ENCODE data around the gene ABCB6.

The ABCB6 gene

DNA sequence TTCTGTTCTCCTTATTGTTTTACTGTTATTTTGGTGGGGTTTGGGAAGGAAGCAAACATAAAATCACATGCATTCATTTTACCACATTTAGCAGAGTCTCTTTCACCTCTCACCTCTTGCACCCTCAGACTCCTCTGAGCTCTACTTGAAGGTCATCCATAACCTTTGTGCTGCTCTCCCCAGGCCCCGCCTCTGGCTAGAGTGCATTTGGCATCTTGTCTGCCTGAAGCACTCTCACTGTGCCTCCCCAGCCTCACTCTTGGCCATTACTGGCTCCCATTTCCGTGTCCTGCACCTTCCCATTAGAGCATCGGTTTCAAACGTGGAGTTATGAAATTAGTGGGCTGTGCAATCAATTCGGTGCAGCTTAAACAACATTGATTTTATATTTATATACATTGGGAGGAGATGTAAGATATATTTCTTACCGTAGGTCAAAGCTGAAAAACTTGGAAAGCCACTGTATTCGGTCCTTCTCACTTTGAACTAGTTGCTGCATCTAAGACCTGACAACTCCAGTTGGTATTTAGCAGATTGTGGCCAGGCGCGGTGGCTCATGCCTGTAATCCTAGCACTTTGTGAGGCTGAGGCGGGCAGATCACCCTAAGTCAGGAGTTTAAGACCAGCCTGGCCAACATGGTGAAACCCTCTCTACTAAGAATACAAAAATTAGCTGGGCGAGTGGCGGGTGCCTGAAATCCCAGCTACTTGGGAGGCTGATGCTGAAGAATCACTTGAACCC lies 19.1 kb downstream of the ABCB6 start:
- TF ChIP-seq ARNTL (CRISPR knock-in tag; IDR thresholded peaks at IDR 0.05; ENCODE audit: borderline replicate concordance, low read depth), result no peak
- TF ChIP-seq ZNF565 (CRISPR knock-in tag; conservative IDR thresholded peaks at IDR 0.05; ENCODE audit: low read depth), result no peak
- TF ChIP-seq ZNF8 (CRISPR knock-in tag; IDR thresholded peaks at IDR 0.05), result no peak
- TF ChIP-seq, protein P1, sequence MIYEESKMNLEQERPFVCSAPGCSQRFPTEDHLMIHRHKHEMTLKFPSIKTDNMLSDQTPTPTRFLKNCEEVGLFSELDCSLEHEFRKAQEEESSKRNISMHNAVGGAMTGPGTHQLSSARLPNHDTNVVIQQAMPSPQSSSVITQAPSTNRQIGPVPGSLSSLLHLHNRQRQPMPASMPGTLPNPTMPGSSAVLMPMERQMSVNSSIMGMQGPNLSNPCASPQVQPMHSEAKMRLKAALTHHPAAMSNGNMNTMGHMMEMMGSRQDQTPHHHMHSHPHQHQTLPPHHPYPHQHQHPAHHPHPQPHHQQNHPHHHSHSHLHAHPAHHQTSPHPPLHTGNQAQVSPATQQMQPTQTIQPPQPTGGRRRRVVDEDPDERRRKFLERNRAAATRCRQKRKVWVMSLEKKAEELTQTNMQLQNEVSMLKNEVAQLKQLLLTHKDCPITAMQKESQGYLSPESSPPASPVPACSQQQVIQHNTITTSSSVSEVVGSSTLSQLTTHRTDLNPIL (CRISPR knock-in tag; IDR thresholded peaks at IDR 0.05; ENCODE audit: low read depth), result no peak
- no peak for TF ChIP-seq TOX (CRISPR knock-in tag; IDR thresholded peaks at IDR 0.05; ENCODE audit: borderline replicate concordance)
- TF ChIP-seq, protein P2, sequence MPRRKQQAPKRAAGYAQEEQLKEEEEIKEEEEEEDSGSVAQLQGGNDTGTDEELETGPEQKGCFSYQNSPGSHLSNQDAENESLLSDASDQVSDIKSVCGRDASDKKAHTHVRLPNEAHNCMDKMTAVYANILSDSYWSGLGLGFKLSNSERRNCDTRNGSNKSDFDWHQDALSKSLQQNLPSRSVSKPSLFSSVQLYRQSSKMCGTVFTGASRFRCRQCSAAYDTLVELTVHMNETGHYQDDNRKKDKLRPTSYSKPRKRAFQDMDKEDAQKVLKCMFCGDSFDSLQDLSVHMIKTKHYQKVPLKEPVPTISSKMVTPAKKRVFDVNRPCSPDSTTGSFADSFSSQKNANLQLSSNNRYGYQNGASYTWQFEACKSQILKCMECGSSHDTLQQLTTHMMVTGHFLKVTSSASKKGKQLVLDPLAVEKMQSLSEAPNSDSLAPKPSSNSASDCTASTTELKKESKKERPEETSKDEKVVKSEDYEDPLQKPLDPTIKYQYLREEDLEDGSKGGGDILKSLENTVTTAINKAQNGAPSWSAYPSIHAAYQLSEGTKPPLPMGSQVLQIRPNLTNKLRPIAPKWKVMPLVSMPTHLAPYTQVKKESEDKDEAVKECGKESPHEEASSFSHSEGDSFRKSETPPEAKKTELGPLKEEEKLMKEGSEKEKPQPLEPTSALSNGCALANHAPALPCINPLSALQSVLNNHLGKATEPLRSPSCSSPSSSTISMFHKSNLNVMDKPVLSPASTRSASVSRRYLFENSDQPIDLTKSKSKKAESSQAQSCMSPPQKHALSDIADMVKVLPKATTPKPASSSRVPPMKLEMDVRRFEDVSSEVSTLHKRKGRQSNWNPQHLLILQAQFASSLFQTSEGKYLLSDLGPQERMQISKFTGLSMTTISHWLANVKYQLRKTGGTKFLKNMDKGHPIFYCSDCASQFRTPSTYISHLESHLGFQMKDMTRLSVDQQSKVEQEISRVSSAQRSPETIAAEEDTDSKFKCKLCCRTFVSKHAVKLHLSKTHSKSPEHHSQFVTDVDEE (CRISPR knock-in tag; IDR thresholded peaks at IDR 0.05), result no peak
- ATAC-seq, result no peak

DNA sequence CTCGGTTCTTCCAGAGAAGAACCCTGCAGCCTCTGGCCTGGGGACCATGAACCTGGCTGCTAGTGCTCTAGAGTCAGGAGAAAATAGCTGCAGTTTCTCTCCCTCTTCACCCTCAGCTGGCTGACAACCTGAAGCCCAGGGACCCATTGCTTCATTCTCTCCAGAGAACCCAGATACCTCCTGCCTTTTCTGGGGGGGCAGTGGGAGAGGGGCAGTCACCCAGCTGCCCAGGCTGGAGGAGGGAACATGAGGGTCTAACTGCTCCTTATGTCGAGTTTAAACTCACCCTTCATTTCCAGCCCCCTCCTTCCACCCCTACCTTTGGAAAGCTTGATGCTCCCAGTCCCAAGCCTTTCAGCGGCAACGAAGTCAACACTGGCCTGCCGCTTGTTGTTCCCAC lies 19.8 kb downstream of the ABCB6 start:
- ATAC-seq, result no peak
- TF ChIP-seq, protein P1 (CRISPR knock-in tag; IDR thresholded peaks at IDR 0.05; ENCODE audit: low read depth), result no peak
- TF ChIP-seq ZFP3 (CRISPR knock-in tag; IDR thresholded peaks at IDR 0.05) (no peak), TCF4 (CRISPR knock-in tag; IDR thresholded peaks at IDR 0.05; ENCODE audit: borderline replicate concordance) (no peak), ESRRG (CRISPR knock-in tag; IDR thresholded peaks at IDR 0.05) (no peak), SNAI2 (CRISPR knock-in tag; IDR thresholded peaks at IDR 0.05) (no peak), ZFP30 (CRISPR knock-in tag; IDR thresholded peaks at IDR 0.05) (no peak), ZNF70 (CRISPR knock-in tag; IDR thresholded peaks at IDR 0.05) (no peak), ISL1 (CRISPR knock-in tag; IDR thresholded peaks at IDR 0.05) (no peak), ARNTL (CRISPR knock-in tag; IDR thresholded peaks at IDR 0.05; ENCODE audit: borderline replicate concordance, low read depth) (no peak), ZC3H10 (CRISPR knock-in tag; IDR thresholded peaks at IDR 0.05) (no peak), TOX (CRISPR knock-in tag; IDR thresholded peaks at IDR 0.05; ENCODE audit: borderline replicate concordance) (no peak), OSR1 (CRISPR knock-in tag; IDR thresholded peaks at IDR 0.05) (no peak), PPARA (CRISPR knock-in tag; IDR thresholded peaks at IDR 0.05; ENCODE audit: borderline replicate concordance) (no peak), RARB (CRISPR knock-in tag; IDR thresholded peaks at IDR 0.05) (no peak), CSDC2 (CRISPR knock-in tag; IDR thresholded peaks at IDR 0.05) (no peak), GLIS3 (CRISPR knock-in tag; IDR thresholded peaks at IDR 0.05) (no peak)
- TF ChIP-seq, protein P3, sequence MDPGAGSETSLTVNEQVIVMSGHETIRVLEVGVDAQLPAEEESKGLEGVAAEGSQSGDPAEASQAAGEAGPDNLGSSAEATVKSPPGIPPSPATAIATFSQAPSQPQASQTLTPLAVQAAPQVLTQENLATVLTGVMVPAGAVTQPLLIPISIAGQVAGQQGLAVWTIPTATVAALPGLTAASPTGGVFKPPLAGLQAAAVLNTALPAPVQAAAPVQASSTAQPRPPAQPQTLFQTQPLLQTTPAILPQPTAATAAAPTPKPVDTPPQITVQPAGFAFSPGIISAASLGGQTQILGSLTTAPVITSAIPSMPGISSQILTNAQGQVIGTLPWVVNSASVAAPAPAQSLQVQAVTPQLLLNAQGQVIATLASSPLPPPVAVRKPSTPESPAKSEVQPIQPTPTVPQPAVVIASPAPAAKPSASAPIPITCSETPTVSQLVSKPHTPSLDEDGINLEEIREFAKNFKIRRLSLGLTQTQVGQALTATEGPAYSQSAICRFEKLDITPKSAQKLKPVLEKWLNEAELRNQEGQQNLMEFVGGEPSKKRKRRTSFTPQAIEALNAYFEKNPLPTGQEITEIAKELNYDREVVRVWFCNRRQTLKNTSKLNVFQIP (CRISPR knock-in tag; IDR thresholded peaks at IDR 0.05; ENCODE audit: borderline replicate concordance, low read depth), result no peak
- TF ChIP-seq, protein P2 (CRISPR knock-in tag; IDR thresholded peaks at IDR 0.05), result no peak
- TF ChIP-seq, protein P4, sequence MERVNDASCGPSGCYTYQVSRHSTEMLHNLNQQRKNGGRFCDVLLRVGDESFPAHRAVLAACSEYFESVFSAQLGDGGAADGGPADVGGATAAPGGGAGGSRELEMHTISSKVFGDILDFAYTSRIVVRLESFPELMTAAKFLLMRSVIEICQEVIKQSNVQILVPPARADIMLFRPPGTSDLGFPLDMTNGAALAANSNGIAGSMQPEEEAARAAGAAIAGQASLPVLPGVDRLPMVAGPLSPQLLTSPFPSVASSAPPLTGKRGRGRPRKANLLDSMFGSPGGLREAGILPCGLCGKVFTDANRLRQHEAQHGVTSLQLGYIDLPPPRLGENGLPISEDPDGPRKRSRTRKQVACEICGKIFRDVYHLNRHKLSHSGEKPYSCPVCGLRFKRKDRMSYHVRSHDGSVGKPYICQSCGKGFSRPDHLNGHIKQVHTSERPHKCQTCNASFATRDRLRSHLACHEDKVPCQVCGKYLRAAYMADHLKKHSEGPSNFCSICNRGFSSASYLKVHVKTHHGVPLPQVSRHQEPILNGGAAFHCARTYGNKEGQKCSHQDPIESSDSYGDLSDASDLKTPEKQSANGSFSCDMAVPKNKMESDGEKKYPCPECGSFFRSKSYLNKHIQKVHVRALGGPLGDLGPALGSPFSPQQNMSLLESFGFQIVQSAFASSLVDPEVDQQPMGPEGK (CRISPR knock-in tag; IDR thresholded peaks at IDR 0.05; ENCODE audit: borderline replicate concordance), result no peak
- TF ChIP-seq, protein P5, sequence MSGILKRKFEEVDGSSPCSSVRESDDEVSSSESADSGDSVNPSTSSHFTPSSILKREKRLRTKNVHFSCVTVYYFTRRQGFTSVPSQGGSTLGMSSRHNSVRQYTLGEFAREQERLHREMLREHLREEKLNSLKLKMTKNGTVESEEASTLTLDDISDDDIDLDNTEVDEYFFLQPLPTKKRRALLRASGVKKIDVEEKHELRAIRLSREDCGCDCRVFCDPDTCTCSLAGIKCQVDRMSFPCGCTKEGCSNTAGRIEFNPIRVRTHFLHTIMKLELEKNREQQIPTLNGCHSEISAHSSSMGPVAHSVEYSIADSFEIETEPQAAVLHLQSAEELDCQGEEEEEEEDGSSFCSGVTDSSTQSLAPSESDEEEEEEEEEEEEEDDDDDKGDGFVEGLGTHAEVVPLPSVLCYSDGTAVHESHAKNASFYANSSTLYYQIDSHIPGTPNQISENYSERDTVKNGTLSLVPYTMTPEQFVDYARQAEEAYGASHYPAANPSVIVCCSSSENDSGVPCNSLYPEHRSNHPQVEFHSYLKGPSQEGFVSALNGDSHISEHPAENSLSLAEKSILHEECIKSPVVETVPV (CRISPR knock-in tag; IDR thresholded peaks at IDR 0.05), result no peak

Data from SK-N-SH treated with all-trans-retinoic acid at 6 μM for 48 hours (cell line).